ENCODE results near the gene FGD6.
A peak's percentile ranks its signal among the peaks of the same experiment; 100 is the strongest.
"Not testable (repeated sequence)": the region's sequence is repeated elsewhere in the genome, so short reads cannot be mapped to it uniquely, and the experiment has no call there.

The FGD6 gene

DNA sequence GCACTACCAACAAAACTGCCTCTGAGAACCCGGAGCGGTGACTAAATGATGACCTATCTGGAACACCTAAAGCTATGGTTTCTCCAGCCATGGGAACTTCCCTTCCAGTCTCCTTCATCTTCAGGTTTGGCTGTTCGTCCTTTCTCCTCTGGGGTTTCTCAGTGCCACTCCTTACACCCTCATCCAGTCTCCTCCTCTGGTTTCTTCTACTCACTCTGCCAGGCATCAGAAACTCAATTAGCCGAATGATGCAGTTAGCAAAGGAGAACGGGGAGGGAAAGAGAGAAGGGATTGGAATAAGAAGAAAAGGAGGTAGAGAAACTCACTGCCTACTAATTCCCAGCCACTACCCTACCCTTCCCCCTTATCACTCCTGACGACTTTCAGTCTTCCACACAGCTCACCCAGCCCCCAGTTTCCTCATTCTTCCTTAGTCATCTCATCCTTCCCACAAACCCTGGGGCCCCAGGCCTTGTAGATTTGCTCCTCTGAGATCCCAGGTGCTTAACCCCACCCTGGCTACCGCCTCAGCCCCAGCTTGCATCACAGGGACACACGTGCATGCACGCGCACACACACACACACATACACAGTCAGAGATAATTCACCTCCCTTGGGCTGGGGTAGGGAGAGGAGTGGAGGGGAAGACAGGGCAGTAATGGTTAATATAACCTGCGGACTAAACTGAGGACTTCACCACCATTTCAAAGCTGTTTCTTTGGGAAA, 13.0 kb downstream of the FGD6 start:
- no peak for DNase-seq

DNA sequence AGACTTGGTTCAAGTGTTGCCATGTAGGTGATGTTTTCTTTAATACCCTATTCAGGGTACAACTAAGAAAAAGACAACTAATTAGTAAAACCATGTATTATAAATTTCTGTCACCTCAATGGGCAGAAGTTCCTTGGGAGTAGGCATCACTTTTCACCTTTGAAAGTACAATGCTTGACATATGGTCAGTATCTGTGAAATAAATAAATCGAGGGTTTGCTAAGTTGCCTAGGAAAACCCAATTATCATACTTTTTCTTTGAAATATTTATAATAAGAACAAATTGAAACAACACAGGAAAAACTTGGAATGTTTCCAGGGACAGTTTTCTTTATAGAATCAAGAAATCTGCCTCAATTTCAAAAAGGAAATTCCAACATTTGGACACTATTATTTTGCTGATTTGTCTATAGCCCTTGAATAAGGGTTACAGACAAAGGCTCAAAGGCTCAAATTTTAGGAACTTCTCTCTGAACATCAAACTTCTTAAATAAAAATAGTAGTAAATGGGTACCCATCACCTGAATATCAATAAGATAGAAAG, 13.7 kb downstream of the FGD6 start:
- DNase-seq: no peak

DNA sequence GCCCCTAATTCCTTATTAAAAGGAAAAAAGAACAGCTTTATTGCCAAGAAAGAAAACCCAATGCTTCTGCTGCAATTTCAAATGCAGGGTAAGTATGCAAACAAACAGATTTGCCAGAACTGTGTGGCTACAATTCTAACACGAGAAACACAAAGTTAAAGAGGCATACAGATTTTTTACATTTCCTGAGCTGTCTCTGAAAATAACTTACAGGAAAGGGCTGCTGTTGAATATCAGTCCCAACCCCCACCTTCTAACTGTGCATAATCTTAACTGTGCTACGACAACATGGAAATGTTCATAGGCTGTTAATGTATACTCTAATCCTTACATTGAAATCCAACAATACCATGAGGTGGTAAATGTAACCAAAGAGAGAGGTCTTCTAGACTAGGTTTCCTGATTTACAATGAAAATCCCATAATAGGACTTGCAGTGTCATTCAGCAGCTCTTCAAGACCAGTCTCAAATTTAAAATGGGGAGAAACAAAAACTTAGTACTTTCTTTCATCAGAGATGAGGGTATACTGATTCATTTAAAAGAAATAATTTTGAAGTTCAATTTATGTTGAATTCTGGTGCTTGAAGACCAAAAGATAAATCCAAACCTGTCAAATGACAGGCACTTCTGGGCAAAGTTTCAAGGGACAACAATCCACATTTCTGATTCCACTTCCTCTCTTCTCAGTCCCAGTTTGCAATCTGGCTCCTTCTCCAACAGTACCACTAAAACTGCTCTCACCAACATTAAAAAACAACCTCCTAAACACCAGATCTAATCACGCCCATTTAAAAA, 14.4 kb downstream of the FGD6 start:
- peak in 2 of 6 experiments; percentile 1 to 7 for DNase-seq

DNA sequence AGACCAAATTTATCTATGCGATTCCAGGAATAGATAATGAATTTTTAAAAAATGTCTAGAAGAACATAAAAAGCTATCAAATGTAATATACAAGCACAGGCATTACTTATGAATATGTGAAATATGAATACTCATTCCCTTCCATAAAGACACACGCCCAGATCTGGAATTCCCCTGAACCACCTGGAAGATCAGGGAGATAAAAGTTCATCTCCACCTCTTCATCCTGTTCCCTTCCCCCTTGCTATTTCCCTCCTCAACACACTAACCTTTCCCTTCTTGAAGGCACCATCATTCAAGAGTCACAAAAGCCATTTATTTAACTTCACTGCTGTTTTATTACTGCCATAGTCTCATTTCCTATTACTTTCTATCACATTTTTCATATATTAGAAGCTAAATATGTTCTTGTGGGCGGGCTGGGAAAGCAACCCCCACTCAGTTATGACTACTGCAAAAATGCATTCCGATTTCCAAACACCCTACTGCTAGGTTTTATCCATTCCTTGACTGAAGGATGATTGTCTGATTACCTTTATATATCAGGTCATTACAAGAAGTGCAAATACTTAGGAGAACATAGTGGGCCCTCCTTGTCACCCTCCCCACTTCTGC, 16.1 kb downstream of the FGD6 start:
- no peak for DNase-seq

DNA sequence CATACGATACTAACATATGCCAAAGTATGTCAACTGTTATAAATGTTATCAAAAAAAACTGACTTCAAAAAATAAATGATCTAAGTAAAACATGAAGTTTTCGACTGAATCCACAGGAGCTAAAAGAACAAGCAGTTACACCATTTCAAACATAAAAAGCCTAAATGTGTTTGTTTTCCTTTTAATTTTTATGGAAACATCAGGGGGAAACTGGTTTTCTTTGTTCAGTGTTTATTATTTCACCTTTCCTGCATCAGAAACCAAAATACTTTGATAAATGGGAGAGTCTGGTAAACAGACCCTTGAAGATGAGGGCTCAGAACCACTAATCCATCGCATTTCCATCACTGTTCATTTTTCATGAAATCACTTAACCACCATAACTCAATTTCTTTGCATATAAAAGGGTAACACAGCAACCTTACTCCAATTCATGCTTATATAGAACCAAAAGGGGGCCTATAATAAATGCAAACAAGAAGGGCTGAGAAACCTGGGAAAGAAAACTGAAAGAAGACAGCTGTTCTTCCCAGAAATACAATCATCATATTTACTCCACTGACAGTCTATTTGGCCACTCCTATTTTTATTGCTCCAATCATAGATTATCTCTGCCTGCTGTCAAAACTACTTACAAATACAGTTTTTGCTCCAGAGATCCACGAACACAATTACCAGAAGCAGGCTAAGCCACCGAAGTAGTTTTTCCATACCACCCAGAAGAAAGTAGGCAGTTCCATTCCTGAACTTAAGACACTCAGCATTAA, 17.0 kb downstream of the FGD6 start:
- no peak for DNase-seq

DNA sequence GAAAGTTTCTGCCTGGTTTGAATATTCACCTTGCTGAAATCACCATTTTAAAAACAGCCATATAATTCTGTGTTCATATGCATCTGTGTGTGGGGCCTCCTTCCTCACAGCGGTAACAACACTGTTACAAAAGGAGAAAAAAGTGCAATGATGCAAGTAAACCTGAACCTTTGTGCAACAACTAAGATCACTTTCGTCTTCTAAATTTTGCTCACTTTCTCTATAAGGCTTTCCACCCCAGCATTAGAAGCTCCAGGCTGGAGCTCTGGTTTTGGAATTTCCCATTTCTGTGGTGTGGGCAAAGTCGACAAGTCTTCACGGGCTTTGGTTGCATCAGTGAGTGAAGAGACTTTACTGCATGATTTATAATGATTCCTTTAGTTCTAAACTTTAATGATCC, 18.4 kb downstream of the FGD6 start:
- no peak for DNase-seq

DNA sequence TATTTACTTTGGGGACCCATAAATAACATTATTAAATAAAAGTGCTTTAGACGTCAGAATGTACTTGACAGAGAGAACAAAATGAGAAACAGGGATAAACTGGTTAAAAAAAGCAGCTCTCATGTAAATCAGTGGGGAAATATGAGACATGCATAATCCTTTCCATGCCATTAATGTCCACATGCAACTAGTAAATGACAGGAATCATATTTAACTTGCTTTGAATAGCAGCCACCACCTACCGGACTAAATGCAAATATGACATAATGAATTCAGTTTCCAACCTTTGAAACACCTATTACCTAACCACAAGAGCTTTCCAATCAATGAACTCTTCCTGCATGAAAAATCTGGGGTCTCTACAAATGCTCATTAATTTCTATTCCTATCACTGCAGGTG, 19.6 kb downstream of the FGD6 start:
- DNase-seq: no peak

DNA sequence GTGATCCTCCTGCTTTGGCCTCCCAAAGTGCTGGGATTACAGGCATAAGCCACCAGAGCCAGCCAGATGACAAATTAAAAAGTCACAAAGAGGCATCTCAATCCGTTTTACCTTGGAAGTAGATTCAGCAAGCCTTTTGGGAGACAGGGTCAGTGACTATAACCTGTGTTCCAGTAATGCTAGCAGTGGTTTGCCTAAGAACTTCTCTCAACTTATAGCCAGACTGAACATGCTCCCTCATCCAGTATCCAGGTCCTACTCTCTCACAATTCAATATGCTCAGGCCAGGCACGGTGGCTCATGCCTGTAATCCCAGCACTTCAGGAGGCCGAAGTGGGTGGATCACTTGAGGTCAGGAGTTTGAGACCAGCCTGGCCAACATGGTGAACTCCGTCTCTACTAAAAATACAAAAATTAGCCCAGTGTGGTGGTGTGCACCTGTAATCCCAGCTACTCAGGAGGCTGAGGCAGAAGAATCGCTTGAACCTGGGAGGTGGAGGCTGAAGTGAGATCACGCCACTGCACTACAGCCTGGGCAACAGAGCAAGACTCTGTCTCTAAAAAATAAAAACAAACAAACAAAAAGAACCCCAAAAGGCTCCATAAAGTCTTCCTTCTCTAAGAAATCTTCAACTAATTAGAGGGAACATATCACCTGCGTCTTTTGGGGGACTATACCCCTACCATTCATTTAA, 20.2 kb downstream of the FGD6 start:
- DNase-seq: not testable (repeated sequence)

DNA sequence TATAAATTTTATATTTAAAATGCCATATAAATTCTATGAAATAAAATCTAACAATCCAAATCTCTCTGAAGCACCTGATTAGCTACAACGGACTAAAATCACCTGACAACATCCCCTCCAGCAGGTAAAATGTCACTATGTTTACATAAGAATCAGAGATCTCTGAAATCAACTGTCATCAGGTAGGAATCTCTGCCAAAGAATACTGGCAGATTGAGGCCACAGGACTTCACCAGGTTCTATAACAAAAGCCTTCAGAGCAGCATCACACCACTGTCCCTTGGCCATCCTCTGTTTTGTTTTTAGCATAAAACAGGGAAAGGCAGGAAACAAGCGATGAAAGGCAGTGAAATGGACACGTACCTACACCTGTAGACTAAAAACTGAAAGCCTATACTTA, 22.1 kb downstream of the FGD6 start:
- no peak for DNase-seq

DNA sequence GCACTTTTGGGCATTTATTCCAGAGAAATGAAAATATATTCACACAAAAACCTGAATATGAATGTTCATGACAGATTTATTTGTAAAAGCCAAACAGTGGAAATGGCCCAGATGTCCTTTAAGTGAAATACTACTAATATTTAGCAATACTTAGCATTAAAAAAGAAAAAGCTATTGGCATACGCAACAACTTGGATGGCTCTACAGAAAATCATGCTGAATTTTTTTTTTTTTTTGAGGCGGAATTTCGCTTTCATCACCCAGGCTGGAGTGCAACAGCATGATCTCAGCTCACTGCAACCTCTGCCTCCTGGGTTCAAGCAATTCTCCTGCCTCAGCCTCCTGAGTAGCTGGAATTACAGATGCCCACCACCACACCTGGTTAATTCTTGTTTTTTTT, 24.1 kb downstream of the FGD6 start:
- DNase-seq: no peak

DNA sequence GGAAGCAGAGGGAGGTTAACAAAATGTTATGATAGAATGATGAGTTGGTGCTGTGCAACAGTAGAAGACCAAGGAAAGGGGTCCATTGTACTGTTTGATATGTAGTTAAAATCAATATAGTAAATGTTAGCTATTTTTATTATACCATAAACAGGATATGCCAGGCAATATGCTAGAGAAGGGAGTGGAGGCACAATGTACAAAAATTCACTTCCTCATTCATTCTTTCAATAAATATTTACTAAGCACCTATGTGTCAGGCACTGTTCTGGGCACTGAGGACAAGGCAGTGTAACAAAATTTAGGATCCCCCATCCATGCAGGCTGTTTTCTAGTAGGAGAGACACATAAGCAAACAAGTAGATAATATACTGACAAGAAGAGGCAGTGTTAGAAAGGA, 25.0 kb downstream of the FGD6 start:
- DNase-seq: no peak

DNA sequence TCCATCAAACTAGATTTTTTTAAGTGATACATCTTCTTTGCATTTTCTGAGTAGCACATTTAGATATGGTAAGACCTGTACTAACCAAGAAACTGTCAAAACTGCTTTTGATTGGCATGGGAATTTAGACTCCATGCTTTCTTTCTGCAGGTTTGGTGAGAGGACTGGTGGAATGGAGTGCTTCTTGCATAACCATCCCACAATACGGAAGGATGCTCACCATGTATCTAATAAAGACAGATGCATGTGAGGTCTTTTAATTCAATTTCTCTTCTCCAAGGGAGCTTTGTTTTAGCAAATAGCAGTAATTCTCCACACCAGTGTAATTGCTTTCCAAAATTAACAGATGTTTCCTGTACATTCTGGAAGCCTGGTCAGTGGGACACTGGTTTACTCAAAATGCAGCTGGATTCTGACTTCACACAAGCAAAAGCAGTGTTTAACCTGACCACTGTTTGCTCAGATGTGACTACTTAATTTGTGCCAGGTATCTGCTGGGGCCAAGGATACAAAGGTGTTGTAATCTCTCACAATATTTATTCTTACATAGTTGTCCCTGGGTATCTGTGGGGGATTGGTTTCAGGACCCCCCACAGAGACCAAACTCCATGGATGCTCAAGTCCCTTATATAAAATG, 26.1 kb downstream of the FGD6 start:
- DNase-seq: no peak

DNA sequence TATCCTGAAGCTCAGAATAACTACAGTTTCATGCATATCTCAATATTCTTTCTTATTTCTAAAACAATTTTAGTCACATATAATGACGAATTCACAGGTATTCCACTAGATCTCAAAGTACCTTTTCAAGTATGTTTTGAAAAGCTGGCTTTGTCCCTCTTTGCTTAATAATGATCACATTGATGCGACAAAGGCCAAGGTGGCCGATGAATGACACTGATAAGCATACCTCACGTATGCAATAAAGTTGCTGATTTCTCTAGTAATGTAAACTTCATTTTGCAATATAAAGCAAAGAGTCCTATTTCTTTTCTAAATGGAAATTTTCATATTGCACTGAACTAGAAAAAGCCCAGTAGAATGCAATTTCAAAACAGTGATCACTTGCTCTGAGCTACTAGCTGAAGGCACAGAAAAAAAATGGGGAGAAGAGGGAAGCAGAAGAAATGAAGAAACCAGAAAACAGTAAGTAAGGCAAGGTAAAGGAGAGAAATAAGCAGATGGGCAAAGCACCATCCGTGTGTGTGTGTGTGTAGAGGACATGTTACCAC, 29.3 kb downstream of the FGD6 start:
- DNase-seq: no peak

DNA sequence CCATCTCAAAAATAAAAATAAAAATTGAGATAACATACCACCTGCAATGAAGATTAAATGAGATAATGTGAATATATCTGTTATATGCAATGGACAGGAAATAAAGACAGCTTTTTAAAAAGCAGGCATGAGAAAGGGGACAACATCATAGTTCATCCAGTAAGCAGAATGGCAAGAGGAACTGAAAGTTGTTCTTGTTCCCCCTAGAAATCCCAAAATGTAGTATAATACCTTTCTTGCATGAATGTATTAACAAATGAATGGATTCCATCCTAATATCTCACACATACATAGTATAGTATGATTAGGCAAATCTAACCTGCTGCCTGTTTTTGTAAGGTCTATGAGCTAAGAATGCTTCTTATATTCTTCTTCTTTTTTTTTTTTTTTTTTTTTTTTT, 31.4 kb downstream of the FGD6 start:
- DNase-seq: no peak

DNA sequence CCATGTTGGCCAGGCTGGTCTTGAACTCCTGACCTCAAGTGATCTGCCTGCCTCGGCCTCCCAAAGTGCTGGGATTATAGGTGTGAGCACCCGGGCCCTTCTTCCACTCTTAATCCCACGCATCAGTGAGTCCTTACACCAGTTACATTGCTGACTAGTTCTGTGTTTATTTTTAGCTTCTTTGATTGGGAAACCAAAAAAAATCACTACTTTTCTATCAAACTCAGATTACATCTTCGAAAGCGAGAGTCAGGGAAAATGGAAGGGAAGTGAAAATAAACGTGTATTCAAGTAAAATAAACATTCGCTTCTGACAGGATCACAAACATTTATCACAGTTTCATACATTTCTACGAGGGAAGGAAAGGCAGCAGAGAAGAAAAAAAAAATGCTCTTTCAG, 32.2 kb downstream of the FGD6 start:
- DNase-seq: no peak

DNA sequence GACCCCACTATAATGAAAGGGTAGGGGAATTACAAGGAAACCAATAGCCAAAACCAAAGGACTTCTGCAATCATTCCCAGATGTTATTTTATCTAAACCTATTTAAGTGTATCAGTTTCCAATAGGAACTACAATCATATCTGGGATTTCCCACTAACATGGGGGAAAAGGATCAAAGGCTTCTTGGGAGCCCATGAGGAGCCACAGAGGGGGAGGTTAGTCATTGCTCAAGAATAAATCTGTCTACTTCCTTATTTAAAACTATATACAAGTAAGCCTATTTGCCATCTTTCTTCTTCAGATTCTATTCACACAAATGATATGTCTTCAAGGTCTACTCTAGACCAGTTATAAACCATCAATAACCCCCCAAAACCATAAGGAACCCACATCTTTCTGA, 33.1 kb downstream of the FGD6 start:
- DNase-seq: no peak

DNA sequence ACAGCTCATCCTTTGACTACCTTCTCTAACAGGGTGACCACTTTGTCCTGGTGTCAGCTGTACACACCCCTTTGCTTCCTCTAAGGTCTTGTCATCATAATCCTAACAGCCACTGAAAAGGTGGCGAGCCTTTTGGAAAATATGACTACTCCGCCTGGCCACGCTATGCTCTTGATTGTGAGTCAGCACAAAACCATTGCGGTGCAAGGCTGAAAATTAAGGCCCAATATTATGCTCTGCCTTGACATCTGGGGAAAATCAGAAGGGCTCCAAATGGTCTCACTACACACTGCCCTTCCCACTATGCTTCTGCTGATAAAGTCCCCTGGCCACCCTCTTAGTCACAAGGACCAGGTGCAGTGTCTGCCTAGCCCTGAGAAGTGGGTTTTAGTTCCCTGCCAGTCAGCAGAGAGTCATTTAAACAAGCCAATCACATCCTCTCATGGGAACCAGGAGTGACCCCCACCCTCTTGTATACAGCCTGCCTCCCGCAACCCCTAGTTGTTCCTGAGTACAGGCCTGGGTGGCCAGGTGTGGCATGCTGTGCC, 34.3 kb downstream of the FGD6 start:
- no peak for DNase-seq

DNA sequence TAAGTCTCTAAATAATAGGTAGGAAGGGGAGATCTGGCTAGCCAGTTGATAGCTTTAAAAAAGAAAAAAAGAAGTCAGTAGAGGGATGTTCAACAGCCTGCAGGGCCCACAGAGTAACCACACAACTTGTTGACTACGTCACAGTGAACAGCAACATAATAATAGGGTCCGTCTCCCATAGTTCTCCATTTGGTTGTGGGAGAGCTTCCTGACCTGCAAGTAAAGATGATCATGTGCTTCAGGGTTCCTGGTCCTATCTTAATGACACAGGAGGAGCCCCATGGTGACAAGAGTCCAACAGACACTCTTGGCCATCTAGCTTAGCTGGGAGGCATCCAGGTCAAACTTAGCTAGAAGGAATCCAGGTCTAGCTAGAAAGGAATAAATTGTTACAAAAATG, 36.2 kb downstream of the FGD6 start:
- no peak for DNase-seq

DNA sequence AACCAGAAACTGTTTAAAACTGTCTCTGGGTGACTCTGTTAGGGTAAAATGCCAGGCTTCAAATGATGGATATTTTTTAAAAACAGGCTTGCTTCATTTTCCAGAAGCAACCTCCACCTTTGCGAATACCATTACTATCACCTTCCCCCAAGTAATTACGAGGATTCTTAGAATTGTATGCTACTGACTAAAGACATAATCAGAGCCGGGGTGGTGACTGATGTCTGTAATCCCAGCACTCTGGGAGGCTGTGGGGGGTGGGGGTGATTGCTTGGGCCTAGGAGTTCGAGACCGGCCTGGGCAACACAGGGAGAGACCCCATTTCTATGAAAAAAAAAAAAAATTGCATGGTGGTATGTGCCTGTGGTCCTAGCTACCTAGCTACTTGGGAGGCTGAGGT, 38.3 kb downstream of the FGD6 start:
- DNase-seq: no peak

DNA sequence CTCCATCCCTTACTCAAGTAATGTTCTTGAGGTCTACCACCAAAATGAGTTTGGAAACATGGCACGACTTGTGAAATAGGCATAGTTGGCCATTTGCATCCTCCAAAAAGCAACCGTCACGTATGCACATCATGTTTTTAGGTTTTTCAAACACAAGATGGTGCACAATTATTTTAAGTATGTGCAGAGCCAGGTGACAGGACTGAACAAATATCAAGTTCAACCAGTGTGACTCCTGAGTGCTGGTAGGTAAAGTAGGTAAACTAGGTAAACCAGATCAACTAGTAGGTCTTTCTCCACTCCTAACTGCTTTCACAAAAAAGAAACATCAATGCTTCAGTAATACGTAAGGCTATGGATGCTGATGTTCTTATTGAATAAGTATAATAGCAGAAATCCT, 39.1 kb downstream of the FGD6 start:
- DNase-seq: no peak

DNA sequence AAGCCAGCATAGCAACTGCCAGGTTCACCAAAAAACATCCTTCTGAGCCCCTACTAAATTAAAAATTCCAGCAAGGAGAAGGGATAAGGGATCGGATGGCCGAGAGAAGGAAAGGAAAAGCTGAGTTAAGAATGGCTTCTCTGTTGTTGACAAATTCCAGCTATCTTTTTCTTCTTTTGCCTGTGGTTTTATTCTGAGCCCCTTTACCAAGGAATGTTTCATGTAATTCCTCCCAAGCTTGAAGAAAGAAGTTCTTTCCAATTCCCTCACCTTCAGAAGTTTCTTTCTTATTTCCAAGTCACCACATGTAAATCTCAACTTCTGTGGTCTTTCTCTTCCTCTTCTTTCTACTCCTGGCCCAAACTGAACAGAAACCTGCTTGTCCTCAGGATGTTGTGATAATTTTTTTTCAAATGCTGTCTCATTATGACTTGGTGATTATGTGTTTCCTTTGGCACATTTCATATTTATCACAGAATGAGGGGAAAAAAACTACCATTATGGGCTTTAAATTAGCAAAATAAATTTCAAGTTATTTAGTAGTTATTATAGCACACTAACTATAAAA, 40.0 kb downstream of the FGD6 start:
- DNase-seq: no peak
